Mesenchymal stem cell (in vitro differentiated cells and primary cell): ENCODE results near the gene COL4A2.

ENCODE experiments used
- DNase-seq: peaks from one replicate; pipeline ENCODE4 v3.0.0-alpha.2; 2013
- H2AFZ ChIP-seq: one replicate; pipeline ENCODE4 v1.6.1; 2013; ENCODE audit warnings: low read depth, mild to moderate bottlenecking, control low read depth, inconsistent platforms, low read length, moderate library complexity
- H2AK5ac ChIP-seq: 2 replicates; pipeline ENCODE4 v1.6.1; 2013; ENCODE audit warnings: low read length, moderate library complexity, mild to moderate bottlenecking, inconsistent platforms; ENCODE audit not compliant: severe bottlenecking
- H2BK120ac ChIP-seq: one replicate; pipeline ENCODE4 v1.6.1; 2013; ENCODE audit warnings: low read depth, mild to moderate bottlenecking, inconsistent platforms, low read length, moderate library complexity
- H2BK12ac ChIP-seq, 2 experiments: one replicate each; pipeline ENCODE4 v1.6.1; 2013; ENCODE audit warnings: inconsistent platforms in 2 of 2, low read length in 2 of 2, mild to moderate bottlenecking in 2 of 2, moderate library complexity in 2 of 2, control low read depth in 1 of 2
- H2BK15ac ChIP-seq: one replicate; pipeline ENCODE4 v1.6.1; 2013; ENCODE audit warnings: mild to moderate bottlenecking, low read depth, inconsistent platforms; ENCODE audit not compliant: poor library complexity, severe bottlenecking
- H2BK5ac ChIP-seq: 2 replicates; pipeline ENCODE4 v1.6.1; 2013; ENCODE audit warnings: low read depth, mild to moderate bottlenecking, low read length, control low read depth, inconsistent platforms; ENCODE audit not compliant: poor library complexity, severe bottlenecking
- H3K14ac ChIP-seq, 2 experiments: one replicate each; pipeline ENCODE4 v1.6.1; 2013; ENCODE audit warnings: inconsistent platforms in 2 of 2, low read length in 2 of 2, control low read depth in 1 of 2, mild to moderate bottlenecking in 1 of 2, moderate library complexity in 1 of 2
- H3K18ac ChIP-seq, 2 experiments: one replicate each; pipeline ENCODE4 v1.6.1; 2013; ENCODE audit warnings: inconsistent platforms in 2 of 2, low read length in 2 of 2, control low read depth in 1 of 2, low read depth in 1 of 2, mild to moderate bottlenecking in 1 of 2
- H3K23ac ChIP-seq, 2 experiments: one replicate each; pipeline ENCODE4 v1.6.1; 2013; ENCODE audit warnings: inconsistent platforms in 2 of 2, low read length in 2 of 2, mild to moderate bottlenecking in 2 of 2, moderate library complexity in 2 of 2, control low read depth in 1 of 2
- H3K27ac ChIP-seq: 2 replicates; pipeline ENCODE4 v1.5.1; 2013; ENCODE audit warnings: mild to moderate bottlenecking, moderate library complexity, low read length, control low read depth, inconsistent platforms; ENCODE audit not compliant: poor library complexity, severe bottlenecking
- H3K27me3 ChIP-seq, 2 experiments: 2 replicates each; pipeline versions ENCODE4 v1.6.1 to v1.7.0; 2013; ENCODE audit warnings: low read length in 2 of 2, mild to moderate bottlenecking in 2 of 2, moderate library complexity in 2 of 2, control low read depth in 1 of 2, inconsistent platforms in 1 of 2; ENCODE audit not compliant: control insufficient read depth in 1 of 2, insufficient read depth in 1 of 2
- H3K36me3 ChIP-seq, 2 experiments: 2 replicates each; pipeline versions ENCODE4 v1.6.1 to v1.7.0; 2013; ENCODE audit warnings: low read length in 2 of 2, control low read depth in 1 of 2, inconsistent platforms in 1 of 2, low read depth in 1 of 2, mild to moderate bottlenecking in 1 of 2; ENCODE audit not compliant: insufficient read depth in 2 of 2, control insufficient read depth in 1 of 2
- H3K4ac ChIP-seq, 2 experiments: one replicate each; pipeline ENCODE4 v1.6.1; 2013; ENCODE audit warnings: inconsistent platforms in 2 of 2, low read length in 2 of 2, mild to moderate bottlenecking in 2 of 2, moderate library complexity in 2 of 2, control low read depth in 1 of 2, low read depth in 1 of 2
- H3K4me1 ChIP-seq: 2 replicates; pipeline ENCODE4 v1.6.1; 2013; ENCODE audit warnings: low read depth, low read length, control low read depth; ENCODE audit not compliant: control insufficient read depth, insufficient read depth
- H3K4me2 ChIP-seq: 2 replicates; pipeline ENCODE4 v1.6.1; 2013; ENCODE audit warnings: low read length, mild to moderate bottlenecking, inconsistent platforms; ENCODE audit not compliant: poor library complexity, severe bottlenecking
- H3K4me3 ChIP-seq, 2 experiments: 2 replicates each; pipeline versions ENCODE4 v1.5.1 to v1.7.0; 2013; ENCODE audit warnings: low read length in 2 of 2, mild to moderate bottlenecking in 2 of 2, control low read depth in 1 of 2, low read depth in 1 of 2; ENCODE audit not compliant: insufficient read depth in 1 of 2
- H3K79me1 ChIP-seq: replicated peaks from 2 replicates; pipeline ENCODE4 v1.6.1; 2013; ENCODE audit warnings: mild to moderate bottlenecking, control low read depth, low read length, inconsistent platforms; ENCODE audit not compliant: poor library complexity, severe bottlenecking
- H3K9ac ChIP-seq: 2 replicates; pipeline ENCODE4 v1.7.0; 2013; ENCODE audit warnings: mild to moderate bottlenecking, low read length, moderate library complexity
- H3K9me3 ChIP-seq: 2 replicates; pipeline ENCODE4 v1.7.0; 2013; ENCODE audit warnings: mild to moderate bottlenecking, low read length; ENCODE audit not compliant: control insufficient read depth
- H4K8ac ChIP-seq: one replicate; pipeline ENCODE4 v1.6.1; 2013; ENCODE audit warnings: inconsistent platforms, mild to moderate bottlenecking, low read length, moderate library complexity
- H4K91ac ChIP-seq: one replicate; pipeline ENCODE4 v1.6.1; 2013; ENCODE audit warnings: mild to moderate bottlenecking, low read length, inconsistent platforms
- WGBS: methylation state at CpG from one replicate; pipeline ENCODE4 v1.1.7; 2013; ENCODE audit warnings: mixed read lengths; 5-methylcytosine and 5-hydroxymethylcytosine counted together

The COL4A2 gene

DNA sequence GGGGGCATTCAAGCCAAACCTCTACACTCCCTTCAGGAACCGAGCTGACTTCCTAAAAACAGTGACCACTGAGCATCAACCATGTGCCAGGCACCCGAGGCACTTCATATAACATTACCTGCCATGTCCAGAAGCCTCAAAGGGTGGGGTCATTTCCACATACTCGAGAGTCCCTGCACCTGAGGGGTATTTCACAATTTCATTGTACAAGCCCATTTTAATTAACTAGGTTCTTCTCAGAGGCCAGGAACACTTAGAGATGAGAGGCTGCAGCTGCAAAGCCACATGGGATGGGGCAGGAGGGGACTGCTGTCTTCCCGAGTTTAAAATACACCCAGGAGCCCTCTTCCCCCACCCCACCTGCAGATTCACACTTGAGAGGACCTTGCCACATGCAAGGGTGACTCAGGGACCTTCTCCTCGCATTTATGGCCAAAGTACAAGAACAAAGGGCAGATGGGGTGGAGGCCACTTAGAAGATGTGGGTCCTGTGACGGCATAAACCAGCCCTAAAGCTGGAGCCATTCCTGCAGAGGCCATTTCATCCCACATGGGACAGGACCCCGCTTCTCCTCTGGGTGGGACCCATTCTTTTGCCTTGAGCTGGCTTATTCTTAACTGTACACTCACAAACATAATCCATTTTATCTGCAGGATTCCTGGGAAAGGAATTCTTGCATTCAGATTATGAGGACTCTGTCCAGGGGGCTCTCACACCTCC is 210.6 kb downstream of the COL4A2 start:
- H3K14ac ChIP-seq, result peak overlapping the region in 1 of 2 experiments; percentile 14

DNA sequence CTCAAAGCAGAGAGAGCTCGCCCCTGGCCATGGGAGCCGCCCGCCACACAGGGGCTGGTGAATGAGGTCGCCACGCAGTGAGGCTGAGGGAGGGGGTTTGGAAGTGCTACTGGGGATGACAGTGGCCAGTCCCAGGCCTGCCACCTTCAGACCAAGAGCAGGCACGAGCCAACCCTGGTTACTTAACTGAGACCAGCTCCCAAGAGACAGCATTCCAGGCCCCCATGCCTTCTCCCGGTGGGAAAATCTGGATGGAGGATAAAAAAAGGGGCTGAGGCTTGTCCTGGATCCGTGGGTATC is 211.1 kb downstream of the COL4A2 start:
- H2BK5ac ChIP-seq, result no peak overlapping the region
- no peak for DNase-seq
- H4K91ac ChIP-seq, result no peak overlapping the region
- H3K4me3 ChIP-seq, result no peak overlapping the region
- peaks cover 6 to 31% of the 10 kb centered on the region in 2 experiments for H3K36me3 ChIP-seq
- no peak overlapping the region for H2AFZ ChIP-seq
- H2BK15ac ChIP-seq, result no peak overlapping the region
- no peak overlapping the region for H3K18ac ChIP-seq
- no peak overlapping the region for H3K4ac ChIP-seq
- H2BK12ac ChIP-seq, result no peak overlapping the region
- peaks cover 4% of the 10 kb centered on the region for H3K4me1 ChIP-seq
- H3K79me1 ChIP-seq, result no peaks in the 10 kb centered on the region
- H2AK5ac ChIP-seq, result no peak overlapping the region
- WGBS, result 90% methylated on average over 7 of the region's 8 CpGs
- no peak overlapping the region for H3K9ac ChIP-seq
- no peak overlapping the region for H4K8ac ChIP-seq
- peaks cover 0 to 2% of the 10 kb centered on the region in 2 experiments for H3K27me3 ChIP-seq
- no peak overlapping the region for H3K4me2 ChIP-seq
- no peak overlapping the region for H2BK120ac ChIP-seq
- no peaks in the 10 kb centered on the region for H3K9me3 ChIP-seq
- no peak overlapping the region for H3K23ac ChIP-seq
- no peak overlapping the region for H3K27ac ChIP-seq
- no peak overlapping the region for H3K14ac ChIP-seq

More for the DNA sequence above, 210.6 kb downstream of the COL4A2 start:
- Histone ChIP-seq H3K4me3 (no peak overlapping the region), H3K27me3 (no peaks in the 10 kb centered on the region), H4K91ac (no peak overlapping the region), H3K36me3 (peaks cover 10 to 36% of the 10 kb centered on the region in 2 experiments), H3K4ac (no peak overlapping the region), H3K27ac (no peak overlapping the region), H2BK5ac (no peak overlapping the region), H2AK5ac (no peak overlapping the region), H3K4me2 (no peak overlapping the region), H2BK120ac (no peak overlapping the region), H3K79me1 (no peaks in the 10 kb centered on the region), H2BK12ac (no peak overlapping the region), H4K8ac (no peak overlapping the region), H2AFZ (no peak overlapping the region), H3K18ac (no peak overlapping the region), H3K9me3 (no peaks in the 10 kb centered on the region), H3K23ac (peak overlapping the region in 1 of 2 experiments; percentile 49), H3K4me1 (peaks cover 4% of the 10 kb centered on the region), H3K9ac (no peak overlapping the region), H2BK15ac (no peak overlapping the region)
- DNase-seq, result no peak
- 77% methylated on average over 7 of the region's 7 CpGs for WGBS

DNA sequence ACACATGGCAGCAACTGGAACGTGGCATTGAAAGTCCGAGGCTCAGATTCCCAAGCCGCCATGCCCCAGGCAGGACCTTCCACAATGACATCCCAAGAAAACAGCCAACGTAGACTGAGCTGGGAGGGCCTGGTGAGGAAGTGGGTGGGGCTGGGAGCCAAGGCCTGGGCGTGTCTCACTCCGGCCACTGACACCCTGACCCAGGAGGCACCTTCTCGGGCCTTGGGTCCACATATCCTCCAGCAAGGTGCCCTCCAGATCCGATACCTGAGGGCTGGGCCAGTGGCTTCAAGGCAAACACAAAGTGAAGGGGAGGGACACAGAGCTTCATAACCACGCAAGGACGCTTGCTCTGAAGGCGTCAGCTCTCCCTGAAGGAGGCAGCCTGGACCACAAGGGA is 211.5 kb downstream of the COL4A2 start:
- Histone ChIP-seq H2BK15ac (no peak overlapping the region), H4K91ac (peak overlapping the region; percentile 43)

DNA sequence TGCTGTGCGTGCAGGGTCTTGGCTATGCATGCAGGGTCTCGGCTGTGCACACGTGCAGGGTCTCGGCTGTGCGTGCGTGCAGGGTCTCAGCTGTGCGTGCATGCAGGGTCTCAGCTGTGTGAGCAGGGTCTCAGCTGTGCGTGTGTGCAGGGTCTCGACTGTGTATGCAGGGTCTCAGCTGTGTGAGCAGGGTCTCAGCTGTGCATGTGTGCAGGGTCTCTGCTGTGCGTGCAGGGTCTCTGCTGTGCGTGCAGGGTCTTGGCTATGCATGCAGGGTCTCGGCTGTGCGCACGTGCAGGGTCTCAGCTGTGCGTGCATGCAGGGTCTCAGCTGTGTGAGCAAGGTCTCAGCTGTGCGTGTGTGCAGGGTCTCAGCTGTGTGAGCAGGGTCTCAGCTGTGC is 212.0 kb downstream of the COL4A2 start:
- H3K4me1 ChIP-seq, result peaks cover 6% of the 10 kb centered on the region
- H2AFZ ChIP-seq, result no peak overlapping the region
- H2BK12ac ChIP-seq, result no peak overlapping the region
- H3K14ac ChIP-seq, result no peak overlapping the region
- no peak overlapping the region for H3K23ac ChIP-seq
- peaks cover 4 to 32% of the 10 kb centered on the region in 2 experiments for H3K36me3 ChIP-seq
- H3K4me3 ChIP-seq, result no peak overlapping the region
- H3K4me2 ChIP-seq, result no peak overlapping the region
- WGBS, result 90% methylated on average over 16 of the region's 16 CpGs
- no peak overlapping the region for H4K8ac ChIP-seq
- H2AK5ac ChIP-seq, result no peak overlapping the region
- no peak overlapping the region for H3K18ac ChIP-seq
- H3K9ac ChIP-seq, result no peak overlapping the region
- no peaks in the 10 kb centered on the region for H3K79me1 ChIP-seq
- H3K4ac ChIP-seq, result no peak overlapping the region
- H2BK15ac ChIP-seq, result no peak overlapping the region
- no peak overlapping the region for H2BK5ac ChIP-seq
- DNase-seq, result no peak
- H3K27ac ChIP-seq, result no peak overlapping the region
- H2BK120ac ChIP-seq, result no peak overlapping the region
- peaks cover 0 to 3% of the 10 kb centered on the region in 2 experiments for H3K27me3 ChIP-seq
- no peaks in the 10 kb centered on the region for H3K9me3 ChIP-seq
- H4K91ac ChIP-seq, result peak overlapping the region; percentile 43

More for the DNA sequence above, 211.5 kb downstream of the COL4A2 start:
- no peak overlapping the region for H3K23ac ChIP-seq
- H3K36me3 ChIP-seq, result peaks cover 6 to 32% of the 10 kb centered on the region in 2 experiments
- H2BK12ac ChIP-seq, result no peak overlapping the region
- H3K4ac ChIP-seq, result no peak overlapping the region
- no peak overlapping the region for H3K4me3 ChIP-seq
- H3K27ac ChIP-seq, result no peak overlapping the region
- H2BK120ac ChIP-seq, result no peak overlapping the region
- H3K9ac ChIP-seq, result no peak overlapping the region
- whole genome bisulfite sequencing, result 94% methylated on average over 9 of the region's 11 CpGs
- no peak overlapping the region for H3K4me2 ChIP-seq
- no peak overlapping the region for H3K14ac ChIP-seq
- no peaks in the 10 kb centered on the region for H3K79me1 ChIP-seq
- H3K4me1 ChIP-seq, result peaks cover 4% of the 10 kb centered on the region
- peaks cover 0 to 3% of the 10 kb centered on the region in 2 experiments for H3K27me3 ChIP-seq
- H4K8ac ChIP-seq, result no peak overlapping the region
- H2BK5ac ChIP-seq, result no peak overlapping the region
- H3K18ac ChIP-seq, result no peak overlapping the region
- H2AK5ac ChIP-seq, result no peak overlapping the region
- H2AFZ ChIP-seq, result no peak overlapping the region
- H3K9me3 ChIP-seq, result no peaks in the 10 kb centered on the region
- DNase-seq, result no peak
